ENCODE results near the gene GDNF.

DNA sequence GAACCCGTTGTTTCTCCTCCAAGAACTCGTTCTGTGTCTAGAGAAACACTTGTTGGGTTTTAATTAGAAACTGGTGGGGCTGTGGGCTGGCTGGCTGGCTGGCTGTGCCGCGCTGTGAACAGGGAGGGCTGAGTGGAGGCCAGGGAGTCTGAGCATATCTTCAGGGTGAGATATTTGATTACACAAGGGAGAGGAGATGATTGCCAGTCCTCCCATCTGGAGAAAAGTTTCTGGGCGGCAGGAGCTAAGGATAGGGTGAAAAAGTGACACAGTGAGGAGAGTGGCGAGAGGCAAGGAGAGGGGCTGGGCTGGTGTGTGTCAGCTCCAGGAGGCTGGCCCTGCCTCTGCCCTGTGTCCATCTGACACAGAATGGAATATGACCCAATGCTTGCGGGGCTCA lies 63.0 kb downstream of the GDNF start:
- TF ChIP-seq ZNF621 (tag by site-specific recombination; IDR thresholded peaks at IDR 0.05) (no peak), CTCF (tag by site-specific recombination; IDR thresholded peaks at IDR 0.05) (no peak), ELK4 (IDR thresholded peaks at IDR 0.05; ENCODE audit: borderline replicate concordance, low read depth, low read length) (no peak), ZNF558 (tag by site-specific recombination; IDR thresholded peaks at IDR 0.05) (no peak), ZNF692 (tag by site-specific recombination; IDR thresholded peaks at IDR 0.05) (no peak), ZNF174 (tag by site-specific recombination; IDR thresholded peaks at IDR 0.05) (no peak), ZNF274 (IDR thresholded peaks at IDR 0.05; ENCODE audit: low read length) (no peak), ZNF274 (tag by site-specific recombination; IDR thresholded peaks at IDR 0.05; ENCODE audit: borderline replicate concordance) (no peak)
- TF ChIP-seq, protein P1, sequence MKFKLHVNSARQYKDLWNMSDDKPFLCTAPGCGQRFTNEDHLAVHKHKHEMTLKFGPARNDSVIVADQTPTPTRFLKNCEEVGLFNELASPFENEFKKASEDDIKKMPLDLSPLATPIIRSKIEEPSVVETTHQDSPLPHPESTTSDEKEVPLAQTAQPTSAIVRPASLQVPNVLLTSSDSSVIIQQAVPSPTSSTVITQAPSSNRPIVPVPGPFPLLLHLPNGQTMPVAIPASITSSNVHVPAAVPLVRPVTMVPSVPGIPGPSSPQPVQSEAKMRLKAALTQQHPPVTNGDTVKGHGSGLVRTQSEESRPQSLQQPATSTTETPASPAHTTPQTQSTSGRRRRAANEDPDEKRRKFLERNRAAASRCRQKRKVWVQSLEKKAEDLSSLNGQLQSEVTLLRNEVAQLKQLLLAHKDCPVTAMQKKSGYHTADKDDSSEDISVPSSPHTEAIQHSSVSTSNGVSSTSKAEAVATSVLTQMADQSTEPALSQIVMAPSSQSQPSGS (tag by site-specific recombination; IDR thresholded peaks at IDR 0.05; ENCODE audit: low read depth) = no peak
- TF ChIP-seq, protein P2, sequence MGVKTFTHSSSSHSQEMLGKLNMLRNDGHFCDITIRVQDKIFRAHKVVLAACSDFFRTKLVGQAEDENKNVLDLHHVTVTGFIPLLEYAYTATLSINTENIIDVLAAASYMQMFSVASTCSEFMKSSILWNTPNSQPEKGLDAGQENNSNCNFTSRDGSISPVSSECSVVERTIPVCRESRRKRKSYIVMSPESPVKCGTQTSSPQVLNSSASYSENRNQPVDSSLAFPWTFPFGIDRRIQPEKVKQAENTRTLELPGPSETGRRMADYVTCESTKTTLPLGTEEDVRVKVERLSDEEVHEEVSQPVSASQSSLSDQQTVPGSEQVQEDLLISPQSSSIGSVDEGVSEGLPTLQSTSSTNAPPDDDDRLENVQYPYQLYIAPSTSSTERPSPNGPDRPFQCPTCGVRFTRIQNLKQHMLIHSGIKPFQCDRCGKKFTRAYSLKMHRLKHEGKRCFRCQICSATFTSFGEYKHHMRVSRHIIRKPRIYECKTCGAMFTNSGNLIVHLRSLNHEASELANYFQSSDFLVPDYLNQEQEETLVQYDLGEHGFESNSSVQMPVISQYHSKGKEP (tag by site-specific recombination; IDR thresholded peaks at IDR 0.05) = no peak
- TF ChIP-seq, protein P3, sequence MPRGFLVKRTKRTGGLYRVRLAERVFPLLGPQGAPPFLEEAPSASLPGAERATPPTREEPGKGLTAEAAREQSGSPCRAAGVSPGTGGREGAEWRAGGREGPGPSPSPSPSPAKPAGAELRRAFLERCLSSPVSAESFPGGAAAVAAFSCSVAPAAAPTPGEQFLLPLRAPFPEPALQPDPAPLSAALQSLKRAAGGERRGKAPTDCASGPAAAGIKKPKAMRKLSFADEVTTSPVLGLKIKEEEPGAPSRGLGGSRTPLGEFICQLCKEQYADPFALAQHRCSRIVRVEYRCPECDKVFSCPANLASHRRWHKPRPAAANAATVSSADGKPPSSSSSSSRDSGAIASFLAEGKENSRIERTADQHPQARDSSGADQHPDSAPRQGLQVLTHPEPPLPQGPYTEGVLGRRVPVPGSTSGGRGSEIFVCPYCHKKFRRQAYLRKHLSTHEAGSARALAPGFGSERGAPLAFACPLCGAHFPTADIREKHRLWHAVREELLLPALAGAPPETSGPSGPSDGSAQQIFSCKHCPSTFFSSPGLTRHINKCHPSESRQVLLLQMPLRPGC (tag by site-specific recombination; IDR thresholded peaks at IDR 0.05) = no peak

Data from HEK293 (cell line).